GM18511 (cell line): ENCODE measurements around the gene EMC7.

Experiments used
- ATAC-seq: cut with Tn5 transposase; IDR thresholded peaks from one replicate; pipeline ENCODE4 v1.9.1; 2021; ENCODE audit warnings: mild to moderate bottlenecking, moderate library complexity; ENCODE audit not compliant: unreplicated experiment

Gene EMC7

GRCh38 chr15:34039790-34040113 lies 61.9 kb downstream of the EMC7 start:
- no peak for ATAC-seq

GRCh38 chr15:34038871-34039789 lies 62.5 kb downstream of the EMC7 start, which contains the start of gene AVEN:
Gene AVEN (minus strand): TSS chr15:34039204. CDS start chr15:34039046, 158 bp downstream.
- ATAC-seq = peak; percentile 64

DNA sequence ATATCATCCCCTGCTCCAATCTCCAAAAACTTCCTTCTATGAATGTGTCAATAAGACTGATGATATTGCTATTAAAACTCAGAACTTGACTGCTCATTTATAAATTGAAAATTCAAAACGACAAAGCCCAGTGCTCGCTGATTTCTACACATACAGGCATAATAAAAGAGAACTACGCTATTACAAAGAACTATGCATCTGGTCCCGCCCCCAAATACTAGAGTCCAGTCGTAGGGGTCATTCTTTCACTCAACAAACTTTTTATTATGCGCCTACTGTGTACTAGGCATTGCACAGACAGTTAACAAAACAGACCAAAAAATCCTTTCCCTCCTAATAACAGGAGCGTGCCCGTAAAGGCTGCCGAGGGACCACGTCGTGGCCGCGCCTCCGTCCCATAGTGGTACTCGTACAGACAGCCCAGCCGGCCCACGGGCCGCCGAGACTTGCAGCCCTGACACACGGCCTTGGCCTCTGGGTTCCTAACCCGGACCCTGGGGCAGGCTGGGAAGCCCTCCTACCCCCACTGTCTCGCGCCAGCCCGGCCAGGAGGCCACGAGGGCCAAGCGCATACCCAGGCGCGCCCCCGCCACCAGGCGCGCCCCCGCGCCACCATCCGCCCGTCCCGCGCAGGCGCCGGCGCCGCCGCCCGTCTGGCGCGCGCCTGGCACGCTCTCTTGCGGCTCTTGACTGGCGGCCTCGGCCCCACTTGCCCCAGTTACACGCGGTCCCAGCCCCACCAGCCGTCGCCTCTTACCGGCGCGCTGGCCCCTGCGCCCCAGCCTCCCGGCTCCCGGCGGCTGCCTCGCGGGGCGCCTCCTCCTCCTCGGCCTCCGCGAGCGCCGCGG lies 63.4 kb downstream of the EMC7 start:
- ATAC-seq = peak; percentile 81
